ENCODE measurements around the gene PILRA.
"Not testable (repeated sequence)": the region's sequence is repeated elsewhere in the genome, so short reads cannot be mapped to it uniquely, and the experiment has no call there.

The PILRA gene

DNA sequence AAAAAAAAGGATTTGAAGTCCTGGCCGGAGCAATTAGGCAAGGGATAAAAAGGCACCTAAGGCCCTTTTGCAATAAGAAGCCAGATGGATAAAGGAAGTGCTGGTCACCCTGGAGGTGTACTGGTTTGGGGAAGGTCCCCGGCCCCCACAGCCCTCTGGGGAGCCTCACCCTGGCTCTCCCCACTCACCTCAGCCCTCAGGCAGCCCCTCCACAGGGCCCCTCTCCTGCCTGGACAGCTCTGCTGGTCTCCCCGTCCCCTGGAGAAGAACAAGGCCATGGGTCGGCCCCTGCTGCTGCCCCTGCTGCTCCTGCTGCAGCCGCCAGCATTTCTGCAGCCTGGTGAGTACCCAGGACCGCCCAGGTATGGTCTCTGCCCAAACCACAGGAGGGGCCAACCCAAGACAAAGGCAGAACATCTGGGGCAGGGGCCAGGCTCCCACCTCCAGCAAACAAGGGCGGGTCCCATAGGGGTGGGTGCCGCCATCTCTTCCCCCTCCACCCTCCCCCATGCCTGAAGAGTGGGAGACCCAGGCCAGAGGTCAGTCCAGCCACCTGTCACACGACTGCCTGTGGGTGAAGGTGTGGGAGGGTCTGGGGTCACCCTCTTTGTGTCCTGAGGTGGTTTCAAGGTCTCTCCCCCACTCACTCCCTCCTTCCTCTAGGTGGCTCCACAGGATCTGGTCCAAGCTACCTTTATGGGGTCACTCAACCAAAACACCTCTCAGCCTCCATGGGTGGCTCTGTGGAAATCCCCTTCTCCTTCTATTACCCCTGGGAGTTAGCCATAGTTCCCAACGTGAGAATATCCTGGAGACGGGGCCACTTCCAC, 15.0 kb upstream of the PILRA start, which contains the start of gene PILRB:
PILRB (plus strand) TSS at position 91 of the 830 bp plus-strand sequence; CDS start at position 277, 186 bp downstream.
- no peak for DNase-seq

DNA sequence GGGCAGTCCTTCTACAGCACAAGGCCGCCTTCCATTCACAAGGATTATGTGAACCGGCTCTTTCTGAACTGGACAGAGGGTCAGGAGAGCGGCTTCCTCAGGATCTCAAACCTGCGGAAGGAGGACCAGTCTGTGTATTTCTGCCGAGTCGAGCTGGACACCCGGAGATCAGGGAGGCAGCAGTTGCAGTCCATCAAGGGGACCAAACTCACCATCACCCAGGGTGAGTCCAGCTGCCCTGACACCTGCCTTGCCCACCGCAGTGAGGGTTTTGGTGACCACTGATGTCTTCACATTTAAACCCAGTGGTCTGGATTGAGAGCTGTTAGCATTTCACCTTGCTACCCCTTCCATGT, 14.5 kb upstream of the PILRA start:
- no peak for DNase-seq

DNA sequence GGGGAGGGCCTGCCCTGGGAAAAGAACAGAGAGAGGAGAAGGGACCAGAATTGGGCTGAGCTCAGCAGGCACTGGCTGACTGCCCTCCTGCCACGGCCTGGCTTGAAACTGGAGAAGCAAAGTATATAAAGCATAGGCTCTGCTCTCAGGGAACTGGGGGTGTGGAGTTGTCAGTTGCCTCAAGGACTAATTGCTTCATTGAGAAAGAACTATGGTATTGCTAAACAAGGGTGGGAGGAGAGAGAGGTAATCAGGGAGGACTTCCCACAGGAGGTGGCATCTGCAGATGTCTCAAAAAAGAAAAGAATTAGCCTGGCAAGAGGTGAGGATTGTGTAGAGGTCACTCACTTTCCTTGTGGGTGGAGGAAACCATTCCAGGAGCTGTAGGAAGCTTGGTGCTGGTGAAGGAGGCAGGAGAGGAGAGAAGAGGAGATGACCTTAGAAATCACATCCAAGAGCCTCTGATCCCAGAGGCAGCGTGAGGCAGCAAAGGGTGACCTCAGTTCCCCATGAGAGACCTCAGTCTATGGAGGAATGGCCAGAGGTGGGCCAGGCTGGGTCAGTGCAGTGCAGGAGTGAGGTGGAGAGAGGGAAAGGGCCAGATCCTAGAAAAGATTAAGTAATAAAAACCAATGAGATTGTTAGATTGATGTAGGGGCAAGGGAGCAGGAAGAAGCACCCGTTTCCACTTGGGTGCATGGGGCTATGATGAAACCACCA, 13.0 kb upstream of the PILRA start:
- no peak for DNase-seq

DNA sequence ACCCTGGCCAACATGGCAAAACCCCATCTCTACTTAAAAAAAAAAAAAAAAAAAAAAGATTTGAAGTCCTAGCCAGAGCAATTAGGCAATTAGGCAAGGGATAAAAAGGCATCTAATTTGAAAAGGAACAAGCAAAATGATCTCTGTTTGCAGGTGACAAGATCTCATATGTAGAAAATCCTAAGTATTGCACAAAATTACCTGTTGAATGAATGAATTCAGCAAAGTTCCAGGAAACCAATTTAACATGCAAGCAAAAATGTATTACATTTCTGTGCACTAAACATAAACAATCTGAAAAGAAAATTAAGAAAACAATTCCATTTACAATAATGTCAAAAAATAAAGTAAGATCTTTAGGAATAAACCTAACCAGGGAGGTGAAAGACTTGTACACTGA, 10.2 kb upstream of the PILRA start:
- no peak for DNase-seq

DNA sequence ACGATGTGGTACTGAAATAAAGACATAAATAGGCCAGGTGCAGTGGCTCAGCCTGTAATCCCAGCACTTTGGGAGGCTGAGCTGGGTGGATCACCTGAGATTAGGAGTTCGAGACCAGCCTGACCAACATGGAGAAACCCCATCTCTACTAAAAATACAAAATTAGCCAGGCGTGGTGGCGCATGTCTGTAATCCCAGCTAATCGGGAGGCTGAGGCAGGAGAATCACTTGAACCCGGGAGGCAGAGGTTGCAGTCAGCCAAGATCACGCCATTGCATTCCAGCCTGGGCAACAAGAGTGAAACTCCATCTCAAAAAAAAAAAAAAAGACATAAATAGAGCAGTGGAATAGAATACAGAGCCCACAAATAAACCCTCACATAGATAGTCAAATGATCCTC, 9.5 kb upstream of the PILRA start:
- DNase-seq: not testable (repeated sequence)

DNA sequence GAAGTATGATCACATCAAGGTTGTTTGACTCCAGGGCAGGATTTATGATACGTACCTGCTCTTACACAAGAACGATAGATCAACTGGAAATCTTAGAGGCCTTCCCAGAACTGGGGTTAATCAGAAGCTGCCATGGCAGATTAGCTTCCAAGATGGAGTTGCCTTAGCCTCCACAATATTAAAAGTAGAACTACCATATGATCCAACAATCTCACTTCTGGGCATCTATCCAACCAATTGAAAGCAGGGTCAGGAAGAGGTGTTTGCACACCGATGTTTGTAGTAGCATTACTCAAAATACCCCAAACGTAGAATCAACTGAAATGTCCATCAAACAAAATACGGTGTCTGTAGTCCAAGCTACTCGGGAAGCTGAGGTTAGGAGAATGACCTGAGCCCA, 8.8 kb upstream of the PILRA start:
- no peak for DNase-seq

DNA sequence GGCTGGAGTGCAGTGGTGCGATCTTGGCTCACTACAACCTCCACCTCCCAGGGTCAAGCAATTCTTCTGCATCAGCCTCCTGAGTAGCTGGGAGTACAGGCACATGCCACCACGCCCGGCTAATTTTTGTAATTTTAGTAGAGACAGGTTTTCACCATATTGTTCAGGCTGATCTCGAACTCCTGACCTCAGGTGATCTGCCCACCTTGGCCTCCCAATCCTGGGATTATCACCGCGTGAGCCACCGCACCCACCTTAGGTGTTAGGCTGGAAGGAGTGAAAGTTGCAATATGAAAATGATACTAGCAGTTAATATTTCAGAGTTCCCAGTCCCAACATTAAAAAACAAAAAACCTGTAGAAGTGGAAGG, 7.3 kb upstream of the PILRA start:
- DNase-seq: not testable (repeated sequence)

DNA sequence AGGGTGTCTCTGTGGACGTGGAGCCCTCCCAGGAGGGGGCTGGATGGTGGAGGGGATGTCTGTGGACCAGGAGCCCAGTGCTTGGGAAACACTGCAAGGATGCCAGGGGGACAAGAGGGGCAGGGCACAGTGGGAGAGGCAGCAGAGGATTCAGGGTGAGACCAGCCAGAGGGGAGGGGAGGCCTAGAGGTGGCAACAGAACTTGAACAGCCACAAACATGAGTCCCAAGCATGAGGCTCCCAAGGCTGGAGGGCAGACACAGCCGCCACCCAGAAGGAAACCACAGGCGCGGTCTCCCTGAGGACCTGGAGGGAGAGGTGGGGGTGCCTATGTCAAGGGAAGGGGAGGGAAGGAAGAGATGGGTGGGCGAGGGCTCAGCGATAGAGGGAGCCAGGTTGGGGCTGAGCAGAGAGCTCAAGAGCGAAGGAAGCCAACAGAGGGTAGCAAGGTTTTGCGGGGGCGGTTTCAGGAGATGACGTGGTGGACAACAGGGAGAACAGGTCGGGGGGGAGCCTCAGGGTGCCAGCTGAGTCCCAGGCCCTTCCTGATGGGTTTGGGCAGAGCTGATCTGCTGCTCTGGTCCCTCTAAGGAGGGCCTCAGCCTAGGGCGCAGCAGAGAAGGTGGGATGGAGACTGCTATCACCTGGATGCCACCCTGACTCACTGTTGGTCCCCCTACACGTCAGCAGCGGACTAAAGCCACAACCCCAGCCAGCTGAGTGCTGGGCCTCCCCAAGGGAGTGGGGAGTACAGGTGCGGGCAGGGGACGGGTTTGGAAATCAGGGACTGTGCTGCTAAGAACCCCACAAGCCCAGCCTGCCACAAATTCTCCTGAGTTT, 6.7 kb upstream of the PILRA start:
- DNase-seq: no peak

DNA sequence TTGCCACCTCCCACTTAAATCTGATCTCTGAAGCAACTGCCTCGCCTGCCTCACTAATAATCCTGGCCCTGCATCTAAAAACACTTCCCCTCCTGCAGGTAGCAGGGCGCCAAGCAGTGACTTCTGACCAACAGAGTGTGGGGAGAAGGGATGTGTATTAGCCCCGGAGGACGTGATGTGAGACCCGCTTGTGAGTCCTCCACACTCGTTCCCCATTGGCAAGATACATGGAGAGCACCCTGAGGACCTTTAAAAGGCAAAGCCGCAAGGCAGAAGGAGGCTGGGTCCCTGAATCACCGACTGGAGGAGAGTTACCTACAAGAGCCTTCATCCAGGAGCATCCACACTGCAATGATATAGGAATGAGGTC, 6.1 kb upstream of the PILRA start:
- DNase-seq: no peak

DNA sequence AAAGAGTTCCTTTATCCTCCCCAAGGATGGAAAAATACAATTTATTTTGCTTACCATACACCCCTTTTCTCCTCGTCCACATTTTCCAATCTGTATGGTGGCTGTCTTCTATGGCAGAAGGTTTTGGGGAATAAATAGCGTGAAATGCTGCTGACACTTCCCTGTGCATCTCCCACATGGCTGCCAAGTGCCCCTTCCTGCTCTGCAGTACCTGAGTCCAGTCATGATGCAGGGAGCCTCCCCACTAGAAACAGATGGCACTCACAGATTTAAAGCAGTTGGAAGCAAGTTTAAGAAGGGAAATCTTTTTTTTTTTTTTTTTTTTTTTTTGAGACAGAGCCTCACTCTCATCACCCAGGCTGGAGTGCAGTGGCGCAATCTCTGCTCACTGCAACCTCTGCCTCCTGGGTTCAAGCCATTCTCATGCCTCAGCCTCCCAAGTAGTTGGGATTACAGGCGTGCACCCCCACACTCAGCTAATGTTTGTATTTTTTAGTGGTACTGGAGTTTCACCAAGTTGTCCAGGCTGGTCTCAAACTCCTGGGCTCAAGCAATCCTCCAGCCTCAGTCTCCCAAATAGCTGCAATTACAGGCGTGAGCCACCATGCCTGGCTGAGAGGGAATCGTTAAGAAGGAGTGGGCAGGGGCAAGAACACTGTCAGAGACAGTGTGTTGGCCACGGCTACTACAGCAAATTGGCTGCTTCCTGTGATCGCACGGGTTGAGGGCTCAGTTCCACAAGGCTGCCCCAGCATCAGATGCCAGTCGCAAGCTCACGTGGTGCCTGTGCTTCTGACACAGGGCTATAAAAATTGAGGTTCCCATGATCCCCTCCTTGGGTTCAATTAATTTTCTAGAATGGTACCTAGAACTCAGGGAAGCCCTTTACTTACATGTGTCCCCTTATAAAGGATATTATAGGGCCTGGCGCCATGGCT, 5.3 kb upstream of the PILRA start:
- no peak for DNase-seq

DNA sequence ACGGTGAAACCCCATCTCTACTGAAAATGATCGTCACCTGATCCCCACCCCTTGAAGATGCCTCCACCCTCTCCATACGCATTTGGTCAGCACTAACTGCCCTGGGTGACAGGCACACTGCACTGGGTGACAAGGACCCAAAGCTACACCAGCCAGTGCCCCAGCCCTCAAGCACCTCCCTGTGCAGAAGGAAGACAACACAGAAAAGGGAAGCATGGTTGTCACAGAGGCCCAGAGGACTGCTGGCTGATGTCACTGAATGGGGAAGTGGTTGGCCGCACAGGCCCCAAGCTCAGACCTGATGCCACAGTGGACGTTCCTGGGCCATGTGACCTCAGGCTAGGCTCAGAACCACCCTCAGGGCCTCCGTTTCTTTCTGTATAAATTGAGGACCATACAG, 4.2 kb upstream of the PILRA start:
- DNase-seq: no peak

DNA sequence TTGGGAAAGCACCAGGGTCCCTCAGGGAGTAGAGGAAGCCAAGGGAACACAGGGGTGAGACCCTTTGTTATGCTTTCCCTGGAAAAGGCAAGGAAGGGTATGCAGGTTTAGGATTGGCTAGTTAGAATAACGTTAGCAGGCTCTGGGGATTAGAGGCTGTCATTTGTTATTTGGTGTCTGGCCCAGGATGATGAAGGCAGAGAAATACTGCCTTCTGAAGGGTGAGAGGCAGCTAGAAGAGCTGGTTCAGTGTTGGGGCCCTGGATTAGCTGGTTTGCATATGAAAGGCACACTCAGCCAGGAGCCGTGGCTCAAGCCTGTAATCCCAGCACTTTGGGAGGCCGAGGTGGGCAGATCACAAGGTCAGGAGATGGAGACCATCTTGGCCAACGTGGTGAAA, 3.0 kb upstream of the PILRA start:
- no peak for DNase-seq

DNA sequence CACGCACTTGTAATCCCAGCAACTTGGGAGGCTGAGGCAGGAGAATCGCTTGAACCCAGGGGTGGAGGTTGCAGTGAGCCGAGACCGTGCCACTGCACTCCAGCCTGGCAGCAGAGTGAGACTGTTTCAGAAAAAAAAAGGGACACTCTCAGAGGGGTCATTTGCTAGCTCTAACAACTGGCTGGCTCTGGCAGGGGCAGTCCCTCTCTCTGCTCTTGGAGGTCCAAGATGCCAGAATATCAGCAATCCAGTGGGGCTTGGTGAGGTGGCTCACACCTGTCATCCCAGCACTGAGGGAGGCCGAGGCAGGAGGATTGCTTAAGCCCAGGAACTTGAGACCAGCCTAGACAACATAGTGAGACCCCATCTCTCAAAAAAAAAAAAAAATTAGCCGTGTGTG, 2.5 kb upstream of the PILRA start:
- no peak for DNase-seq

DNA sequence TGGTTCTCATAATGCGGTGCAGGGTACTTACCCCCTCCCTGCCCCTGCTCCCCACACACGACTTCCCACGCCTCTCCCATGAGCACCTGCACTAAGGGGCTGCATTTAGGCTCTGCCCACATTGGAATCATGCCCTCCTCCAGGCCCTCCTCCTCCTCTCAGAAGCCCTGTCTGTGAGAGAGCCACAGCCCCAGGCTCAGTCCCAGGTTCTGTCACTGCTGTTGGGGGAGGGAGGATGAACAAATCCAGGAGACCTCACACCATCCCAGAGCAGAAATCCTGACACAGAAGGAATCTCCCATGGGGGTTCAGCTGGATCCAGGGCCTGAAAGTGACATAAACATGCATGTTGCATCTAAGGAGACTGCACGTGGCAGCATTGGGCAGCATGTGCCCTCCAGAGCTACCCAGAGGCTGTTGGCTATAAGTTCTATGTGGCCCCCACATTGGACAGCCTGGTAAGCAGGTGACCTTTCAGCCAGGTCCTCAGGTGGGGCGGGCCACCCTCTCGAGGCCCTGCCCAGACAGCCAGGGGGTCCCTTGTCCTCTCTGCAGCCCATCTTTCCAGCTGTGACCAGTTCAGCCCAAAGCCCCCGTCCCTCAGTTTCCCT, 1.6 kb upstream of the PILRA start:
- DNase-seq: no peak

DNA sequence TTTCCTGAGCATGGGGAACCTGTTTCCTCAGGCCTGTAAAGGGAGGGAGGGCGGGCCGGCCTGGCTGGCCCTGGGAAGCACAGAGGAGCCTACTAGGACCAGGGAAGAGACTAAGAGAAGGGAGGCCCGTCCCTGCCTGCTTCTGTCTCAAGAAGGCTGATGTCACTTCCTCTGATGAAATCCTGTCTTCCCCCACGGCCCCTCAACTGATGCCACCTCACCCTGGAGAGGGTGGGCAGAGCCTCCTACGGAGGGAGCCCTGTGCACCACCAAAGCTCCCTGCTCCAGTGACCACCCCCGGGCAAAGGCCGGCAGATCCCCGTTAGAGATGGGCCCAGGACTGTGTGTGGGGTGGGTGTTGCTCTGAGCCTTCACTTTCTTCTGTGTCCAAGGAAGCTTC, 1.0 kb upstream of the PILRA start:
- DNase-seq: no peak

DNA sequence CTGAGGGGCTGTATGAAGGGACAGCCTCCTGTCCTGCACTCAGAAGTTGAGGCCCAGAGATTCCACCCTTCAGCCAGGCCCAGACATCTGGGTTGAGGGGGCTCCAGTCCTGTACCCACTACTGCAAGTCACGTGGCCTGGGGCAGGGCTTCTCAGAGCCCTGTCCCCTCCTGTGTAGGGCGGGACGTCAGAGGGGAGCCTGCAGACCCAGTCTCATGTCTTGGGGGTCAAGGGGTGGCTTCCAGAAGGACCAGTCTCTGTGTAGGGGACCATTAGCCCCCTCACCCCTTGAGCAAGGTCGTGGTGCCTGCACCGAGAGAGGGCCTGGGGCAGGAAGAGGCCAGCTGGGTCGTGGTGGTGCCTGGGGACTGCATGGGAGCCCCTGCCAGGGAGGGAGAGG, 593 bp upstream of the PILRA start:
- no peak for DNase-seq

DNA sequence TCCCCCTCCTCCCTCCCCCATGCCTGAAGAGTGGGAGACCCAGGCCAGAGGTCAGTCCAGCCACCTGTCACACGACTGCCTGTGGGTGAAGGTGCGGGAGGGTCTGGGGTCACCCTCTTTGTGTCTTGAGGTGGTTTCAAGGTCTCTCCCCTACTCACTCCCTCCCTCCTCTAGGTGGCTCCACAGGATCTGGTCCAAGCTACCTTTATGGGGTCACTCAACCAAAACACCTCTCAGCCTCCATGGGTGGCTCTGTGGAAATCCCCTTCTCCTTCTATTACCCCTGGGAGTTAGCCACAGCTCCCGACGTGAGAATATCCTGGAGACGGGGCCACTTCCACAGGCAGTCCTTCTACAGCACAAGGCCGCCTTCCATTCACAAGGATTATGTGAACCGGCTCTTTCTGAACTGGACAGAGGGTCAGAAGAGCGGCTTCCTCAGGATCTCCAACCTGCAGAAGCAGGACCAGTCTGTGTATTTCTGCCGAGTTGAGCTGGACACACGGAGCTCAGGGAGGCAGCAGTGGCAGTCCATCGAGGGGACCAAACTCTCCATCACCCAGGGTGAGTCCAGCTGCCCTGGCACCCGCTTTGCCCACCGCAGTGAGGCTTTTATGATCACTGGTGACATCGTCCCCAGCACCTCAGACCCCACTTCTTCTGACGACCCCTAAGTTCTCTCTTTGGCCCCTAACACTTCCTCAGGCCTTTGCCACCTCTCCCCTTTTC, 747 bp downstream of the PILRA start:
- DNase-seq: not testable (repeated sequence)

DNA sequence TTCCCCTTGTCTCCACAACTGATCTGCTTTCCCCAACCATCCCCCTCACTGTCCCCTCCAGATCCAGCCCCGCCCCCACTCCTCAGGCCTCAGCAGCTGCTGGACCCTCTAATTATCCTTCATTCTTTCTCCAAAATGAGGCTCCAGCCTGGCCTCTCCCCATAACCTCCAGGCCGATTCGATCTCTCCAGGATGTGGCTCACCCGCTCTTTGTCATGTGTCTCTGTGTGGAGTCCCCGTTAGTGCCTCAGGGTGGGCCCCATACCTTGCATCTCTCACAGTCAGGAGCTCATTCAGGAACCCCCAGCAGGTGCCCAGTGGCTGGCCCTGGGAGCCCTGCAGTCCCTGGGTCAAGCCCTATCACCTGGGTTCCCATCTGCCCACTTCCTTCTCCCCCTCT, 1.3 kb downstream of the PILRA start:
- no peak for DNase-seq

DNA sequence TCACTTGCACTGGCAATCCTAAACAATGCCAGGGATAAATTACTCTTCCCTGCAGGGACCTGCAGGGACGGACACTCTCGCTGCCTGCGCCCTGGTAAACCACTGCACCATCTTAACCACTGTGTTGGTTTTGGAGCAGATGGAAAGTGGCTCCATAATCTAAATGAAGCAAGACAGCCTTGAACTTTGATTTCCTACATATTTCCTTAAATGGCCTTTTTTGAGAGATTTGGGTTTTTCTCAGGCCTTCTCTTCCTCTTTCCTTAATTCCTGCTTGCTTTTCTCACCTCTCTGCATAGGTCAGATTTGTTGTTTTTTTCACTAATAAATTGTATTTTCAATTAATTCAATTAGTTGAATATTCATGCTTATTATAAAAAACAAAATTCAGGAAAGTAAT, 2.8 kb downstream of the PILRA start:
- DNase-seq: no peak

DNA sequence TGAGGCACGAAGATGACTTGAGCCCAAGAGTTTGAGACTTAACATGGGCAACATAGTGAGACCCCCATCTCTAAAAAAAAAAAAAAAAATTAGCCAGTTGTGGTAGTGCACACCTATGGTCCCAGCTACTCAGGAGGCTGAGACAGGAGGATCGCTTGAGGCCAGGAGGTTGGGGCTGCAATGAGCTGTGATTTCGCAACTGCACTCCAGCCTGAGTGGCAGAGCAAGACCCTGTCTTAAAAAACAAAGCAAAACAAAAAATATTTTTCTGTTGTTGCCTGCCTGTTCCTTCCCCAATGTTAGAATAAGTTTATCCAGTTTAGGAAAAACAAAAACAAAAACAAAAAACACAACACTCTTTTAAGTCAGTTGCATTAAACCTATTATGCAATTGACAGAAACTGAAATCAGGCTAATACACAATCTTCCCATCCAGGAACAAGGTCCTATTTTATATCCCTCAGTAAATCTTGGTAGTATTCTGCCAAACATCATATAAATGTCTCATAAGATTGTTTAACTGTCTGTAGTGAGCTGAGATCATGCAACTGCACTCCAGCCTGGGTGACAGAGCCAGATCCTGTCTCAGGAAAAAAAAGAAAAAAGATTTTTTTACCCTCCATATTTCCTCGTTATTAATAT, 4.9 kb downstream of the PILRA start:
- no peak for DNase-seq

DNA sequence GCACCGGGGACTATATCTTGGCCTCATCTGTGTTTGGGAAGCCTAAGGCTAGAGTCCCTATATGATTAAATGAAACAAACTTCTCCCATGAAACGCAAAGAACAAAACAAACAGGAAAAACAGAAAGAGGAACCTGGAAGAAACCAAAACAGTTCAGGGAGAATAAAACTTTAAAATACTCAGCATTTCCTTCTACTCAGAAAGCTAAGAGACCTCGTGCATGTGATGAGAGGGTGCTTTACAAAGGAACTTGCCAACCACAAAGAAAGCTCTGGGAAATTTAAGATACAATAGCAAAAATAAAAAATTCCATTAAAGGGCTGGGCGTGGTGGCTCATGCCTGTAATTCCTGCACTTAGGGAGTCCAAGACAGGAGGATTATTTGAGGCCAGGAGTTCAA, 6.9 kb downstream of the PILRA start:
- DNase-seq: no peak
